ENCODE measurements around the gene TRAPPC6A.

DNA sequence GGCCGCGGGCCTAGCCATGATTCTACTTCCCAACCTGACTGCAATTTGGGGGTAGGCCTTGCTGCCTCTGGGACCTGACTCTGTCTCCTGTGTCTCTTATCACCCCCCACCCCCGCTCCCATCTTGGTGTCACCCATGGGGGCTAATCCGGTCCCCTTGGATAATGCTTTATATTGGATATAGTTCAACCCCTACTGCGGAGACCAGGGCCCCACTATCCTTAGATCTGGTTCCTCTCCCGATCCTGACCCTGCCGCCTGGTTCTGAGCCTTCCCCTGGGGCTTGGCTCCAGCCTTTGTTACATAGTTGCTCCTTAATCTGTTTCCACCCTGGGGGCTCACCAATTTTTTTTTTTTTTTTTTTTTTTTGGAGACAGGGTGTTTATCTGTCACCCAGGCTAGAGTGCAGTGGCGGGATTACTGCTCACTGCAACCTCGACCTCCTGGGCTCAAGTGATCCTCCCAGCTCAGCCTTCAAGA is 1.9 kb upstream of the TRAPPC6A start:
- TF ChIP-seq, protein P1, sequence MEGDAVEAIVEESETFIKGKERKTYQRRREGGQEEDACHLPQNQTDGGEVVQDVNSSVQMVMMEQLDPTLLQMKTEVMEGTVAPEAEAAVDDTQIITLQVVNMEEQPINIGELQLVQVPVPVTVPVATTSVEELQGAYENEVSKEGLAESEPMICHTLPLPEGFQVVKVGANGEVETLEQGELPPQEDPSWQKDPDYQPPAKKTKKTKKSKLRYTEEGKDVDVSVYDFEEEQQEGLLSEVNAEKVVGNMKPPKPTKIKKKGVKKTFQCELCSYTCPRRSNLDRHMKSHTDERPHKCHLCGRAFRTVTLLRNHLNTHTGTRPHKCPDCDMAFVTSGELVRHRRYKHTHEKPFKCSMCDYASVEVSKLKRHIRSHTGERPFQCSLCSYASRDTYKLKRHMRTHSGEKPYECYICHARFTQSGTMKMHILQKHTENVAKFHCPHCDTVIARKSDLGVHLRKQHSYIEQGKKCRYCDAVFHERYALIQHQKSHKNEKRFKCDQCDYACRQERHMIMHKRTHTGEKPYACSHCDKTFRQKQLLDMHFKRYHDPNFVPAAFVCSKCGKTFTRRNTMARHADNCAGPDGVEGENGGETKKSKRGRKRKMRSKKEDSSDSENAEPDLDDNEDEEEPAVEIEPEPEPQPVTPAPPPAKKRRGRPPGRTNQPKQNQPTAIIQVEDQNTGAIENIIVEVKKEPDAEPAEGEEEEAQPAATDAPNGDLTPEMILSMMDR (conservative IDR thresholded peaks at IDR 0.05; ENCODE audit: low read depth in 2 of 2) = no peak
- TF ChIP-seq ZNF114 (CRISPR knock-in tag; IDR thresholded peaks at IDR 0.05) (no peak), POLR2AphosphoS5 (IDR thresholded peaks at IDR 0.05; ENCODE audit: low read depth) (no peak), EZH2phosphoT487 (IDR thresholded peaks at IDR 0.05; ENCODE audit: unreplicated experiment) (no peak)
- TF ChIP-seq, protein P2, sequence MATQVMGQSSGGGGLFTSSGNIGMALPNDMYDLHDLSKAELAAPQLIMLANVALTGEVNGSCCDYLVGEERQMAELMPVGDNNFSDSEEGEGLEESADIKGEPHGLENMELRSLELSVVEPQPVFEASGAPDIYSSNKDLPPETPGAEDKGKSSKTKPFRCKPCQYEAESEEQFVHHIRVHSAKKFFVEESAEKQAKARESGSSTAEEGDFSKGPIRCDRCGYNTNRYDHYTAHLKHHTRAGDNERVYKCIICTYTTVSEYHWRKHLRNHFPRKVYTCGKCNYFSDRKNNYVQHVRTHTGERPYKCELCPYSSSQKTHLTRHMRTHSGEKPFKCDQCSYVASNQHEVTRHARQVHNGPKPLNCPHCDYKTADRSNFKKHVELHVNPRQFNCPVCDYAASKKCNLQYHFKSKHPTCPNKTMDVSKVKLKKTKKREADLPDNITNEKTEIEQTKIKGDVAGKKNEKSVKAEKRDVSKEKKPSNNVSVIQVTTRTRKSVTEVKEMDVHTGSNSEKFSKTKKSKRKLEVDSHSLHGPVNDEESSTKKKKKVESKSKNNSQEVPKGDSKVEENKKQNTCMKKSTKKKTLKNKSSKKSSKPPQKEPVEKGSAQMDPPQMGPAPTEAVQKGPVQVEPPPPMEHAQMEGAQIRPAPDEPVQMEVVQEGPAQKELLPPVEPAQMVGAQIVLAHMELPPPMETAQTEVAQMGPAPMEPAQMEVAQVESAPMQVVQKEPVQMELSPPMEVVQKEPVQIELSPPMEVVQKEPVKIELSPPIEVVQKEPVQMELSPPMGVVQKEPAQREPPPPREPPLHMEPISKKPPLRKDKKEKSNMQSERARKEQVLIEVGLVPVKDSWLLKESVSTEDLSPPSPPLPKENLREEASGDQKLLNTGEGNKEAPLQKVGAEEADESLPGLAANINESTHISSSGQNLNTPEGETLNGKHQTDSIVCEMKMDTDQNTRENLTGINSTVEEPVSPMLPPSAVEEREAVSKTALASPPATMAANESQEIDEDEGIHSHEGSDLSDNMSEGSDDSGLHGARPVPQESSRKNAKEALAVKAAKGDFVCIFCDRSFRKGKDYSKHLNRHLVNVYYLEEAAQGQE (IDR thresholded peaks at IDR 0.05; ENCODE audit: unreplicated experiment) = no peak
- TF ChIP-seq, protein P3, sequence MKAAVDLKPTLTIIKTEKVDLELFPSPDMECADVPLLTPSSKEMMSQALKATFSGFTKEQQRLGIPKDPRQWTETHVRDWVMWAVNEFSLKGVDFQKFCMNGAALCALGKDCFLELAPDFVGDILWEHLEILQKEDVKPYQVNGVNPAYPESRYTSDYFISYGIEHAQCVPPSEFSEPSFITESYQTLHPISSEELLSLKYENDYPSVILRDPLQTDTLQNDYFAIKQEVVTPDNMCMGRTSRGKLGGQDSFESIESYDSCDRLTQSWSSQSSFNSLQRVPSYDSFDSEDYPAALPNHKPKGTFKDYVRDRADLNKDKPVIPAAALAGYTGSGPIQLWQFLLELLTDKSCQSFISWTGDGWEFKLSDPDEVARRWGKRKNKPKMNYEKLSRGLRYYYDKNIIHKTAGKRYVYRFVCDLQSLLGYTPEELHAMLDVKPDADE (IDR thresholded peaks at IDR 0.05) = no peak
